C4-2B (cell line): ENCODE results near the gene HAAO.

Experiments
- ZFX ChIP-seq: fragments of 450-650 bp; IDR thresholded peaks from 2 replicates; pipeline ENCODE4 v1.6.1; 2017
- TF ChIP-seq, protein P1 (sequence below): fragments of 450-650 bp; conservative IDR thresholded peaks from 2 replicates; pipeline ENCODE4 v1.5.1; 2017; ENCODE audit warnings: mild to moderate bottlenecking

DNA sequence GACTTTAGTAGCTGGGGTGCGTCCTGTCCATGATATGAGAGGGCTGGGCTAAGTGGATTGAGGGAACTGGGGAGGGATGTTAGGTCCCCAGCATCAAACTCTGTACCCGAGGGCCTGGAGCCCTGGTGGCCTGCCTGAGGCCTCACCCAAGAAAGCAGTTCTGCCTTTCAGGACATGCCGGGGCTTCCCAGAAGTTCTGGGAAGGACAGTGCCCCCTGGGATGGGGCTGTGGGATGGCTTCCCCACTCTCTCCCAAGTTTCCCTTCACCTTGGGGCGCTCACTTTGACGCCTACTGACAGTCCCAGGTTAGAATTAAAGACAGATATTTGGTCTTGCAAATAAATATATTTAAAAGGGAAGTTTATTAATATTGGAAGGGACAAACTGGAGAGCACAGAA lies 30.2 kb downstream of the HAAO start:
- TF ChIP-seq, protein P1, sequence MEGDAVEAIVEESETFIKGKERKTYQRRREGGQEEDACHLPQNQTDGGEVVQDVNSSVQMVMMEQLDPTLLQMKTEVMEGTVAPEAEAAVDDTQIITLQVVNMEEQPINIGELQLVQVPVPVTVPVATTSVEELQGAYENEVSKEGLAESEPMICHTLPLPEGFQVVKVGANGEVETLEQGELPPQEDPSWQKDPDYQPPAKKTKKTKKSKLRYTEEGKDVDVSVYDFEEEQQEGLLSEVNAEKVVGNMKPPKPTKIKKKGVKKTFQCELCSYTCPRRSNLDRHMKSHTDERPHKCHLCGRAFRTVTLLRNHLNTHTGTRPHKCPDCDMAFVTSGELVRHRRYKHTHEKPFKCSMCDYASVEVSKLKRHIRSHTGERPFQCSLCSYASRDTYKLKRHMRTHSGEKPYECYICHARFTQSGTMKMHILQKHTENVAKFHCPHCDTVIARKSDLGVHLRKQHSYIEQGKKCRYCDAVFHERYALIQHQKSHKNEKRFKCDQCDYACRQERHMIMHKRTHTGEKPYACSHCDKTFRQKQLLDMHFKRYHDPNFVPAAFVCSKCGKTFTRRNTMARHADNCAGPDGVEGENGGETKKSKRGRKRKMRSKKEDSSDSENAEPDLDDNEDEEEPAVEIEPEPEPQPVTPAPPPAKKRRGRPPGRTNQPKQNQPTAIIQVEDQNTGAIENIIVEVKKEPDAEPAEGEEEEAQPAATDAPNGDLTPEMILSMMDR: no peak
- no peak for TF ChIP-seq ZFX
